ENCODE data around the gene KLK11. TPM values are rescaled to one million over a fixed set of nuclear protein-coding genes. Genes with fewer than 3 reads are reported as not detected.

KLK11 gene
- total RNA-seq, 1 donor from 2014 or later = 11.2 TPM

- intact Hi-C loops (cut with DNase I) = no loop called here
- DNase-seq (no peak), ATAC-seq (no peak)
- no peaks in the 10 kb centered on the region for H3K36me3 ChIP-seq
- no peaks in the 10 kb centered on the region for H3K9me3 ChIP-seq
- no peak overlapping the region for H3K27ac ChIP-seq
- H3K4me3 ChIP-seq = no peak overlapping the region
- no peak for TF ChIP-seq CTCF (IDR thresholded peaks at IDR 0.05)
- H3K27me3 ChIP-seq (ENCODE audit: low read depth) = peaks cover 73% of the 10 kb centered on the region
- H3K4me1 ChIP-seq = no peaks in the 10 kb centered on the region
These were observed 3.3 kb upstream of the KLK11 start for GRCh38 chr19:51029718-51030117.

GRCh38 chr19:51027873-51028272 lies 1.5 kb upstream of the KLK11 start:
- intact Hi-C loops (cut with DNase I) = no loop called here
- Histone ChIP-seq H3K9me3 (no peaks in the 10 kb centered on the region), H3K27me3 (ENCODE audit: low read depth) (peaks cover 64% of the 10 kb centered on the region), H3K4me1 (no peaks in the 10 kb centered on the region), H3K27ac (no peak overlapping the region), H3K36me3 (no peaks in the 10 kb centered on the region), H3K4me3 (no peak overlapping the region)
- ATAC-seq (no peak), DNase-seq (no peak)
- TF ChIP-seq CTCF (IDR thresholded peaks at IDR 0.05) = no peak

- Histone ChIP-seq H3K4me3 (no peak overlapping the region), H3K27ac (no peak overlapping the region), H3K9me3 (no peaks in the 10 kb centered on the region), H3K36me3 (no peaks in the 10 kb centered on the region), H3K27me3 (ENCODE audit: low read depth) (peaks cover 67% of the 10 kb centered on the region), H3K4me1 (no peaks in the 10 kb centered on the region)
- intact Hi-C loops (cut with DNase I) = no loop called here
- no peak for DNase-seq
- TF ChIP-seq CTCF (IDR thresholded peaks at IDR 0.05) = no peak
- ATAC-seq = no peak
These were observed 850 bp upstream of the KLK11 start for GRCh38 chr19:51027126-51027806.

GRCh38 chr19:51025809-51026553 lies 435 bp downstream of the KLK11 start:
- intact Hi-C loops (cut with DNase I) = no loop called here
- Histone ChIP-seq H3K27me3 (ENCODE audit: low read depth) (peaks cover 61% of the 10 kb centered on the region), H3K9me3 (no peaks in the 10 kb centered on the region), H3K36me3 (no peaks in the 10 kb centered on the region), H3K4me1 (no peaks in the 10 kb centered on the region), H3K4me3 (no peak overlapping the region), H3K27ac (no peak overlapping the region)
- ATAC-seq = peak in 1 of 2 donors; percentile 58
- TF ChIP-seq CTCF (IDR thresholded peaks at IDR 0.05) = no peak
- no peak for DNase-seq

- peaks cover 62% of the 10 kb centered on the region for H3K27me3 ChIP-seq (ENCODE audit: low read depth)
- no peaks in the 10 kb centered on the region for H3K9me3 ChIP-seq
- no peaks in the 10 kb centered on the region for H3K36me3 ChIP-seq
- H3K4me3 ChIP-seq = no peak overlapping the region
- H3K4me1 ChIP-seq = no peaks in the 10 kb centered on the region
- no peak overlapping the region for H3K27ac ChIP-seq
- intact Hi-C loops (cut with DNase I) = no loop called here
- DNase-seq (no peak), ATAC-seq (peak in 1 of 2 donors; percentile 5)
- TF ChIP-seq CTCF (IDR thresholded peaks at IDR 0.05) = no peak
These were observed 1.0 kb downstream of the KLK11 start for GRCh38 chr19:51025401-51025800.

Data from lower lobe of right lung (tissue), 2 donors.